Large intestine (tissue), 3 donors: ENCODE results near the gene TICRR. TPM values are rescaled to one million over a fixed set of nuclear protein-coding genes. Genes with fewer than 3 reads are reported as not detected.

Experiments
- DNase-seq, 2 donors: peaks; one replicate each; pipeline versions ENCODE4 v3.0.0 to v3.0.0-alpha.2; 2013
- H3K27ac ChIP-seq: one replicate; pipeline ENCODE4 v1.5.1; 2013; ENCODE audit warnings: low read length
- H3K27me3 ChIP-seq: 2 replicates; pipeline ENCODE4 v1.6.1; 2013; ENCODE audit warnings: low read length; ENCODE audit not compliant: control insufficient read depth, insufficient read depth
- H3K36me3 ChIP-seq: 2 replicates; pipeline ENCODE4 v1.6.1; 2013; ENCODE audit warnings: low read length; ENCODE audit not compliant: control insufficient read depth, insufficient read depth
- H3K4me1 ChIP-seq: one replicate; pipeline ENCODE4 v1.6.1; 2013; ENCODE audit warnings: low read length; ENCODE audit not compliant: control insufficient read depth, insufficient read depth
- H3K4me3 ChIP-seq: one replicate; pipeline ENCODE4 v1.5.1; 2013; ENCODE audit warnings: low read length
- H3K9me3 ChIP-seq: one replicate; pipeline ENCODE4 v1.6.1; 2013; ENCODE audit warnings: mild to moderate bottlenecking, low read depth, low read length, moderate library complexity; ENCODE audit not compliant: control insufficient read depth
- WGBS: methylation state at CpG from one replicate; pipeline ENCODE4 v1.1.5; 2013; ENCODE audit warnings: low lambda C conversion rate; ENCODE audit not compliant: insufficient coverage; 5-methylcytosine and 5-hydroxymethylcytosine counted together
- polyA plus RNA-seq: library from polyadenylated mRNA; unstranded; fragments of 120-200 nt; gene quantifications from one replicate; pipeline ENCODE4 v1.2.1, GENCODE V29; 2013

Gene TICRR
- polyA plus RNA-seq, 1 donor: 3.9 TPM

- Histone ChIP-seq H3K4me1 (peaks cover 6% of the 10 kb centered on the region), H3K27ac (no peak overlapping the region), H3K27me3 (peaks cover 24% of the 10 kb centered on the region), H3K9me3 (no peaks in the 10 kb centered on the region), H3K4me3 (no peak overlapping the region), H3K36me3 (peaks cover 3% of the 10 kb centered on the region)
- DNase-seq: no peak
- WGBS: no CpG with 5 or more reads among the region's 16 CpGs
Observed at GRCh38 chr15:89652666-89653065, 77.4 kb downstream of the TICRR start.

- DNase-seq: no peak
- peaks cover 3% of the 10 kb centered on the region for H3K36me3 ChIP-seq
- no peak overlapping the region for H3K27ac ChIP-seq
- H3K4me3 ChIP-seq: no peak overlapping the region
- H3K4me1 ChIP-seq: peaks cover 6% of the 10 kb centered on the region
- WGBS: no CpG with 5 or more reads among the region's 2 CpGs
- peaks cover 24% of the 10 kb centered on the region for H3K27me3 ChIP-seq
- H3K9me3 ChIP-seq: no peaks in the 10 kb centered on the region
Observed at GRCh38 chr15:89653578-89653977, 78.3 kb downstream of the TICRR start.

- Histone ChIP-seq H3K4me1 (peaks cover 6% of the 10 kb centered on the region), H3K4me3 (peak overlapping the region; percentile 52), H3K9me3 (no peaks in the 10 kb centered on the region), H3K36me3 (peaks cover 3% of the 10 kb centered on the region), H3K27me3 (peaks cover 24% of the 10 kb centered on the region), H3K27ac (no peak overlapping the region)
- WGBS: 0% methylated on average over 2 of the region's 14 CpGs
- DNase-seq: no peak
Observed at GRCh38 chr15:89654301-89654761, 79.1 kb downstream of the TICRR start.

GRCh38 chr15:89654847-89655805, 79.9 kb downstream of the TICRR start, which contains the start of gene KIF7:
Gene KIF7, minus strand, starts transcription at chr15:89655467. Its CDS starts 2,537 bp downstream, at chr15:89652930.
- Histone ChIP-seq H3K4me1 (peaks cover 6% of the 10 kb centered on the region), H3K9me3 (no peaks in the 10 kb centered on the region), H3K4me3 (peak within 1 kb of the TSS; percentile 52), H3K27me3 (peaks cover 27% of the 10 kb centered on the region), H3K27ac (no peak within 1 kb of the TSS), H3K36me3 (peaks cover 3% of the 10 kb centered on the region)
- peak in 1 of 2 donors; percentile 38 for DNase-seq
- 0% methylated on average over 2 of the region's 87 CpGs for WGBS

DNA sequence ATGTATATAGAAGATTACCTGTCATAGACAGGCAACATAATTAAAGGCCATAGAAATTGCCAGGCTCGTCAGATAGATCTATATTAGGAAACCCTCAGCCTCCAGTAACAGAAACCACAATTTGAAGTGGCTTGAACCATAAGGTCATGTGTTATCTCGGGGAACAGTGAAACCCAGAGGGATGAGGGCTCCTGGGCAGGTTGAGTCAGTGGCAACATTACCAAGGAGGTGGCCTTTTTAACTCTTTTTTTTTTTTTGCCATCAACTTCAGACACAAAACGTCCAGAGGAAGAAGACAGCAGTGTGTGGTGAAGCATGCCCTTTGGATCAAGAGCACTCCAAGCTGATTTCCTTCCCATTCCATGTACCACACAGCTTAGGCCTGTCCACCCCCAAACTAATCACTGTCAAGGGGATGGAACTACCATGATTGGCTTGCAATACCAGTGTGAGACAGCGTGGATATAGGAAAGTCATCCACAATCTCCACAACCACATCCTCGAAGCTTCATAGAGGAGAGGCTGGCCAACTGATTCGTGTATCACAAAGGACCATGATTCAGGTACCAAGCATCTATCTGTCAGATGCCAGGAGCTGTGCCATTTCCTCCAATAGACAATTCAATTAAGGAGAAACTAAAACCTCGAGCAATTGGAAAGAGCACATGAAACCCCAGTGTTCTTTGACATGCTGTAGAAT, 81.0 kb downstream of the TICRR start:
- Histone ChIP-seq H3K27ac (no peak overlapping the region), H3K9me3 (no peaks in the 10 kb centered on the region), H3K4me3 (no peak overlapping the region), H3K27me3 (peaks cover 34% of the 10 kb centered on the region), H3K4me1 (peaks cover 6% of the 10 kb centered on the region), H3K36me3 (peaks cover 3% of the 10 kb centered on the region)
- WGBS: 75% methylated on average over 2 of the region's 7 CpGs
- no peak for DNase-seq

DNA sequence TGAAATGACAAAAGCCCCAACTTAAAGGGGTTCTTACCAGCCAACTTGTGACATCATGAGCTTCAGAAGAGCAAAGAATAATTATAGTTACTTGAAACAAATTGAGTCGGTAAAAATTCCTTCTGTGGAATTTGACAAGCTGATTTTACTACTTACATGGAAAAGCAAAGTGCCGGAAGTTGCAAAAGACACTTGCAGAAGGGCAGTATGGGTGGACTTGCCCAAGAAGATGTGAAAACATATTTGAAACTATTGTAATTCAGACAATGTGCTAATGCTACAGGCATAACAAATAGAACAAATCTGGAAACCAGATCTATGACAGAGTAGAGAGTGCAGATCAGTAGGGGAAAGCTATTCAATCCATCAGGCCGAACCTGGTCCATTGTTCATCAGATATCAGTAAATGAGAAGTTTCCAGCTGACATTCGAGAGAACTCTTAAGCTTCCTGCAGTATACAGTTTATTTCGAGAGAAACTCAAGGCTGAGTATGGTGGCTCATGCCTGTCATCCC, 82.5 kb downstream of the TICRR start:
- peaks cover 34% of the 10 kb centered on the region for H3K27me3 ChIP-seq
- H3K4me3 ChIP-seq: no peak overlapping the region
- no peaks in the 10 kb centered on the region for H3K36me3 ChIP-seq
- H3K9me3 ChIP-seq: no peaks in the 10 kb centered on the region
- H3K27ac ChIP-seq: no peak overlapping the region
- 75% methylated on average over 2 of the region's 5 CpGs for WGBS
- no peak for DNase-seq
- H3K4me1 ChIP-seq: peaks cover 6% of the 10 kb centered on the region

DNA sequence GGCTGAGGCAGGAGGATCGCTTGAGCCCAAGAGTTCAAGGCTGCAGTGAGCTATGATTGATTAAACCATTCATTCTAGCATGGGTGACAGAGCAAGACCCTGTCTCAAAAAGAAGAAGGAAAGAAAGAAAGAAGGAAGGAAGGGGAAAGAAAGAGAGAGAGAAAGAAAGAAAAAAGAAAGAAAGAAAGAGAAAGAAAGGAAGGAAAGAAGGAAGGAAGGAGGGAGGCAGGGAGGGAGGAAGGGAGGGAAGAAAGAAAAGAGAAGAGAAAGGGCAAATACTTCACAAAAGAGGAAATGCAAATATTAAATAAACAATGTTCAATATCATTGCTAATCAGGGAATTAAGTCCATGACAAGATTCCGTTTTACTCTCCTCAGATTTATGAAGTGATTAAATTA, 84.0 kb downstream of the TICRR start:
- peaks cover 4% of the 10 kb centered on the region for H3K4me1 ChIP-seq
- H3K36me3 ChIP-seq: no peaks in the 10 kb centered on the region
- no peak for DNase-seq
- H3K4me3 ChIP-seq: no peak overlapping the region
- H3K27me3 ChIP-seq: peaks cover 28% of the 10 kb centered on the region
- no peaks in the 10 kb centered on the region for H3K9me3 ChIP-seq
- H3K27ac ChIP-seq: no peak overlapping the region
- 100% methylated on average over 1 of the region's 2 CpGs for WGBS

- DNase-seq: no peak
- 80% methylated on average over 1 of the region's 2 CpGs for WGBS
- no peaks in the 10 kb centered on the region for H3K9me3 ChIP-seq
- no peak overlapping the region for H3K4me3 ChIP-seq
- peaks cover 20% of the 10 kb centered on the region for H3K27me3 ChIP-seq
- H3K36me3 ChIP-seq: no peaks in the 10 kb centered on the region
- H3K27ac ChIP-seq: no peak overlapping the region
- H3K4me1 ChIP-seq: no peaks in the 10 kb centered on the region
Observed at GRCh38 chr15:89660556-89660955, 85.3 kb downstream of the TICRR start.

- H3K4me3 ChIP-seq: no peak overlapping the region
- peak in 1 of 2 donors; percentile 32 for DNase-seq
- H3K36me3 ChIP-seq: no peaks in the 10 kb centered on the region
- WGBS: no CpG with 5 or more reads among the region's 11 CpGs
- H3K4me1 ChIP-seq: no peaks in the 10 kb centered on the region
- peaks cover 3% of the 10 kb centered on the region for H3K9me3 ChIP-seq
- no peak overlapping the region for H3K27ac ChIP-seq
- H3K27me3 ChIP-seq: peaks cover 13% of the 10 kb centered on the region
Observed at GRCh38 chr15:89662893-89663626, 87.8 kb downstream of the TICRR start.
